ENCODE data around the gene ATP12A. TPM values are rescaled to one million over a fixed set of nuclear protein-coding genes. Genes with fewer than 3 reads are reported as not detected.

Gene ATP12A
- total and polyA plus RNA-seq, 2 donors (not counting 1 experiment from before 2014, with no cell fraction given), result not detected

- no peaks in the 10 kb centered on the region for H3K9me3 ChIP-seq (ENCODE audit: control insufficient read depth, insufficient read depth, low read depth, low read length)
- H3K4me3 ChIP-seq (replicated peaks in 1 of 4; ENCODE audit: control extremely low read depth in 1 of 4, insufficient read depth in 1 of 4, low read depth in 3 of 4, low read length in 4 of 4), result no peak overlapping the region
- DNase-seq (ENCODE audit: low read depth in 2 of 2), result no peak
- H3K36me3 ChIP-seq (ENCODE audit: control insufficient read depth, insufficient read depth, low read length), result no peaks in the 10 kb centered on the region
- no peak for TF ChIP-seq EZH2 (IDR thresholded peaks at IDR 0.05; ENCODE audit: low read length, missing control alignments)
- no peak for TF ChIP-seq CTCF (conservative IDR thresholded peaks at IDR 0.05 in 1 of 2, IDR thresholded peaks at IDR 0.05 in 1 of 2; ENCODE audit: low read depth in 1 of 2, low read length in 2 of 2)
- no peaks in the 10 kb centered on the region for H3K4me1 ChIP-seq (ENCODE audit: control insufficient read depth, extremely low read depth, insufficient read depth, low read length)
- H3K4me2 ChIP-seq (ENCODE audit: extremely low read depth, insufficient read depth, low read length), result no peak overlapping the region
- no peak overlapping the region for H2AFZ ChIP-seq (ENCODE audit: low read length)
- H3K79me2 ChIP-seq (ENCODE audit: control insufficient read depth, insufficient read depth, low read length), result no peaks in the 10 kb centered on the region
- H3K9ac ChIP-seq (ENCODE audit: insufficient read depth, low read length), result no peak overlapping the region
- H3K27ac ChIP-seq (ENCODE audit: insufficient read depth, low read length), result no peak overlapping the region
- H3K27me3 ChIP-seq (ENCODE audit: control insufficient read depth, insufficient read depth, low read length), result no peaks in the 10 kb centered on the region
- H4K20me1 ChIP-seq (ENCODE audit: control insufficient read depth, extremely low read depth, insufficient read depth, low read length), result no peaks in the 10 kb centered on the region
Observed at GRCh38 chr13:24734950-24735349, 54.7 kb downstream of the ATP12A start.

- no peak overlapping the region for H2AFZ ChIP-seq (ENCODE audit: low read length)
- H3K79me2 ChIP-seq (ENCODE audit: control insufficient read depth, insufficient read depth, low read length), result no peaks in the 10 kb centered on the region
- H3K4me3 ChIP-seq (replicated peaks in 1 of 4; ENCODE audit: control extremely low read depth in 1 of 4, insufficient read depth in 1 of 4, low read depth in 3 of 4, low read length in 4 of 4), result no peak overlapping the region
- no peak for DNase-seq (ENCODE audit: low read depth in 2 of 2)
- no peaks in the 10 kb centered on the region for H3K4me1 ChIP-seq (ENCODE audit: control insufficient read depth, extremely low read depth, insufficient read depth, low read length)
- H3K9ac ChIP-seq (ENCODE audit: insufficient read depth, low read length), result no peak overlapping the region
- TF ChIP-seq EZH2 (IDR thresholded peaks at IDR 0.05; ENCODE audit: low read length, missing control alignments), result no peak
- TF ChIP-seq CTCF (conservative IDR thresholded peaks at IDR 0.05 in 1 of 2, IDR thresholded peaks at IDR 0.05 in 1 of 2; ENCODE audit: low read depth in 1 of 2, low read length in 2 of 2), result no peak
- no peaks in the 10 kb centered on the region for H3K36me3 ChIP-seq (ENCODE audit: control insufficient read depth, insufficient read depth, low read length)
- H4K20me1 ChIP-seq (ENCODE audit: control insufficient read depth, extremely low read depth, insufficient read depth, low read length), result no peaks in the 10 kb centered on the region
- H3K27me3 ChIP-seq (ENCODE audit: control insufficient read depth, insufficient read depth, low read length), result no peaks in the 10 kb centered on the region
- no peak overlapping the region for H3K4me2 ChIP-seq (ENCODE audit: extremely low read depth, insufficient read depth, low read length)
- H3K9me3 ChIP-seq (ENCODE audit: control insufficient read depth, insufficient read depth, low read depth, low read length), result no peaks in the 10 kb centered on the region
- H3K27ac ChIP-seq (ENCODE audit: insufficient read depth, low read length), result no peak overlapping the region
Observed at GRCh38 chr13:24737042-24737441, 56.8 kb downstream of the ATP12A start.

GRCh38 chr13:24738366-24738847, 58.2 kb downstream of the ATP12A start:
- DNase-seq (ENCODE audit: low read depth in 2 of 2), result no peak
- no peak for TF ChIP-seq EZH2 (IDR thresholded peaks at IDR 0.05; ENCODE audit: low read length, missing control alignments)
- TF ChIP-seq CTCF (conservative IDR thresholded peaks at IDR 0.05 in 1 of 2, IDR thresholded peaks at IDR 0.05 in 1 of 2; ENCODE audit: low read depth in 1 of 2, low read length in 2 of 2), result no peak
- Histone ChIP-seq H3K4me1 (ENCODE audit: control insufficient read depth, extremely low read depth, insufficient read depth, low read length) (no peaks in the 10 kb centered on the region), H3K27ac (ENCODE audit: insufficient read depth, low read length) (no peak overlapping the region), H3K9me3 (ENCODE audit: control insufficient read depth, insufficient read depth, low read depth, low read length) (no peaks in the 10 kb centered on the region), H3K4me2 (ENCODE audit: extremely low read depth, insufficient read depth, low read length) (no peak overlapping the region), H3K4me3 (replicated peaks in 1 of 4; ENCODE audit: control extremely low read depth in 1 of 4, insufficient read depth in 1 of 4, low read depth in 3 of 4, low read length in 4 of 4) (no peak overlapping the region), H3K27me3 (ENCODE audit: control insufficient read depth, insufficient read depth, low read length) (no peaks in the 10 kb centered on the region), H3K79me2 (ENCODE audit: control insufficient read depth, insufficient read depth, low read length) (no peaks in the 10 kb centered on the region), H2AFZ (ENCODE audit: low read length) (no peak overlapping the region), H3K9ac (ENCODE audit: insufficient read depth, low read length) (no peak overlapping the region), H3K36me3 (ENCODE audit: control insufficient read depth, insufficient read depth, low read length) (no peaks in the 10 kb centered on the region), H4K20me1 (ENCODE audit: control insufficient read depth, extremely low read depth, insufficient read depth, low read length) (no peaks in the 10 kb centered on the region)

Data from fibroblast of lung (primary cell).